ENCODE measurements around the gene PPP4C. TPM values are rescaled to one million over a fixed set of nuclear protein-coding genes. Genes with fewer than 3 reads are reported as not detected.
"Not testable (repeated sequence)": the region's sequence is repeated elsewhere in the genome, so short reads cannot be mapped to it uniquely, and the experiment has no call there.

The PPP4C gene
- total RNA-seq, 1 donor from 2014 or later: 53.1 TPM

DNA sequence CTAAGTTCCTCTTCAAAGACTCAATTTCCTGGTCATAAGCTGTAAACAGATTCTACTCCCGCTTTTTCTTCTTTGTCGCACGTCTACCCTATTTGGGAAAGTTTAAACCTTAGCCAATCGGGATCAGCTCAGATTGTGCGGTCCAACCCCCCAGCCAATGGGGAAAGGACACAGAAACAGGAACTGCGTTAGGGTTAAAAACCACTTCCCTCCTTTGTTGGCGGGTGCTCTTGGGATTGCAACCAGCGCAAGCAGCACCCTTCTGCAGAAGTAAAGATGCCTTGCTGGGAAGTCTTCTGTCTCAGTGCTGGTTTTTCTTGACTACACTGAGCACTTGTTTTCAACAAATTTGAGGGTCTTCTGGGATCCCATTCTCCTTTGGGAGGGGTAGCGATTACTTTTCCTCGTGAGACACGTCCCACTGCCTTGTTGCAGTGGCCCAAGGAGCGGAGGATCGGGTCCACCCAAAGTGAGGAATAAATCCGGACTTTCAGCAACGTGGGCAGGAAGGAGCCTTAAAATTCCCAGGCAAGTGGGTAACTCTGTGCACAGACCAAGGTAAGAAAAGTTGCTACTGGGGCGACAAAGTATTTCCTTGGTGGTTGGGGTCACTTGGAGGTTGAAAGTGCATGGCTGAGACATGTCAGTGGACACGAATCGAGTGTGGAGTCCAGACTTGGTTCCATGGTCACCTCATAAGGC is 21.2 kb downstream of the PPP4C start:
- no peak for DNase-seq

DNA sequence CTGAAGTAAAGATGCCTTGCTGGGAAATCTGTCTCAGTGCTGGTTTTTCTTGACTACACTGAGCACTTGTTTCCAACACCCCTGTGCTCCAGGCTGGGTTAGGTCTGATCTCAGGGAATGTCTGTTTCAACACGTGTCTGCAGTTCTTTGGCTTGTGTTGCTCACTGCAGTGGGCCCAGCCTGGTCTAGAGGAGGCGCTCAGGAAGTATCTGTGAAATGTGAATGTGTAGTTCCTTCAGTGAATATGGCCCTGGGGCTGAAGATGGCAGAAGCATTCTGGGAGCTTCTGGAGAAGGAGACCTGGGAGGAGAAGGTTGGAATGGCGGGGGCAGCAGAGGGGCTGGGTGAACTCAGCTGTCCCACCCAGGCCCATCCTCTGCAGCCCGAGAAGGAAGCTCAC is 28.3 kb downstream of the PPP4C start:
- no peak for DNase-seq

DNA sequence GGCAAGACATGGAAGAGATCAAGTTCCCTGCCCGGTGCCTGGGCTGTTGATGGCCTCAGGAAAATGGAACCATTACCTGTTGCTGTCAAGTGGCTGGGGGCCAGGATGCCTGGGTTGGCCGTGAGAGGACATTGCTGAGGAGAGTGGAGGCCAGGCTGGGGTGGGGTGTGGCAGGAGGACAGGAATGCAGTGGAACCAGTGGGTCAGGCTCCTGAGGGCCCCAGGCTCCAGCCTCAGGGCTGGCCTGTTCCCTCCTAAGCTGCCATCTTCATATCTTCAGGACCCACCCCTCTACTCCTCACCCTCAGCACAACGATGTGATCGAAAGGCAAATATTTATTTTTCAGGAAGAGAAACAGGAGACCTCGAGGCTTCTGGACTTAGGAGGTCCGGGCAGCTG is 28.7 kb downstream of the PPP4C start:
- DNase-seq: no peak

DNA sequence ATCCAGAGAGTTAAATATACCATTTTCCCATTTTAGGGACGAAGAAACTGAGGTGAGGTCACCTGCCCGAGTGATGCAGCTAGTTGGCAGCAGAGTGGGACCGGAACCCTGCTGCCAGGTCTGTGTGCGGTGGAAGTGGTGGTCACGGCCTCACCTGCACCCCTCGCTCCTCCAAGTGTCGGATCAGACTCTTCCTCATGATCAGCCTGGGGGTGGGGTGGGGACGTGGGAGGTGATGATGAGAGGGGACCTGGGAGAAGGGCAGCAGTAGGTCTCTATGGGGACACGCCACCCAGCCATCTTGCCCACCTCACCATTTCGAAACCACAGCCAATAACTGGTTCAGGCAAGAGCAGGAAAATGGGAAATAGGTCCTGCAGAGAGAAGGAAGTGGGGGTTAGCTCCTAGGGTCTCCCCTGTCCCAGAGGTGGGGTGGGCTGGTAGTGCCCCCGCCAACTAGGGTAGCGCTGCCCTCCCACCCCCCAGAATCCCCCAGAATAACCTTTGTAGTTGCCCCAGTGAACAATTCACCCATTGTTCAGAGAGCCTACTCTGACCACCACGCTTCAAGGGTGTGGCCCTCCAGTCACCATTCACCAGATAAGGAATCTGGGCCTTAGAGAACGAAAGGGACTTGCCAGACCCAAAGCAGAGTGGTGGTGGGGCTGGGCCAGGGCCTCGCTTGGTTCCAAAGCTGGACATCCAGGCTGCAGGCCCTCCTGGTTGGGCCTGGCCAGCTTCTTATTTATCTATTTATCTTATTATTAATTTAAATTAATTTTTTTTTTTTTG is 32.5 kb downstream of the PPP4C start:
- no peak for DNase-seq

DNA sequence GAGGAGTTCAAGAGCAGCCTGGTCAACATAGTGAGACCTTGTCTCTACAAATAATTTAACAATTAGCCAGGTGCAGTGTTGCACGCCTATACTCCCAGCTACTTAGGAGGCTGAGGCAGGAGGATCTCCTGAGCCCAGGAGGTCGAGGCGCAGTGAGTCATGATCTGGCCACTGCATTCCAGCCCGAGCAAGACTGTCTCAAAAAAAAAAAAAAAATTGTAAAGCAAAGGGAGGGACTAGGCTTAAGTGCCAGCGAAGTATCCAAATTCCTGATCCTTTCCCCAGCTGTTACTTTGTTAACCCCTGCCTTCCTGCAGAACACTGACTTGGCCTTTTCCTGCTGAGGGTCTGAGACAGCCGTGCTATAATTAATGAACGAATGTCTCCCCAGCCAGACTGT is 34.9 kb downstream of the PPP4C start:
- no peak for DNase-seq

DNA sequence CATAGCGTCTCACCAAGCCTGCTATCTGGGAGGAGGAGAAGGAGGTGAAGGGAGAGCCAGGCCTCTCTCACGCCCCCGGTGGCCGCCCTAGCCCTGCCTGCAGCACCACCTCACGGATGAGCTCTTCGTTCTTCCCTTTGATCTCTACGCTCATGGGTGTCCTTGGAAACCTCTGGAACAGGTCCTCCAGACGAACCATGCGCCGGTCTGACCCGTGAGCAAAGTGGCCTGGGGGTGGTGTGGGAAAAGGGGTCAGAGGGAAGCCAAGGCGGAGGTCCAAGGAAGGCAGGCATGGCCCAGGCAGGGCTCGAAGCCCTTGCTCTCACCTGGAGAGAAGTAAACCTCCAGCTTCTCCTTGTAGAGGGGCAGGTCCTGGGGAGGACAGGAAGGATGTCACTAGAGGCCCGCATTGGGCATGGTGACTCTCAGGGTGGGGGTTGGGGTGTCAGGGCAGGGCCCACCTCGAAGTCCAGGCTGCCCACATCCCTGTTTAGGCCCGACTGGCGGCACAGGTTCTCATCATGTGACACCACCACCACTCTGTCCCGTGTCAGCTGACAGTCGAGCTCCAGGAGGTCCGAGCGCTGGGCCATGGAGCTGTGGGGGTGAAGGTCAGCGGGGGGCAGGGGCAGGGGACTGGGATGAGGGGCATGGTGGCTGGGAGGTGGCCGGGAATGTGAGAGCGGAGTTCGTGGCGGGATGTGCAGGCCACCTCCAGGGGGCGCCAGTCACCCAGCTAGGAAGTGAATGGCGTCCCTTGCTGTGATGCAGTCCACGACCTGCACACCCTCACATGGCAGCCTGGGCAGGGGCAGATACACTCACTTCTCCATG is 36.6 kb downstream of the PPP4C start:
- no peak for DNase-seq

DNA sequence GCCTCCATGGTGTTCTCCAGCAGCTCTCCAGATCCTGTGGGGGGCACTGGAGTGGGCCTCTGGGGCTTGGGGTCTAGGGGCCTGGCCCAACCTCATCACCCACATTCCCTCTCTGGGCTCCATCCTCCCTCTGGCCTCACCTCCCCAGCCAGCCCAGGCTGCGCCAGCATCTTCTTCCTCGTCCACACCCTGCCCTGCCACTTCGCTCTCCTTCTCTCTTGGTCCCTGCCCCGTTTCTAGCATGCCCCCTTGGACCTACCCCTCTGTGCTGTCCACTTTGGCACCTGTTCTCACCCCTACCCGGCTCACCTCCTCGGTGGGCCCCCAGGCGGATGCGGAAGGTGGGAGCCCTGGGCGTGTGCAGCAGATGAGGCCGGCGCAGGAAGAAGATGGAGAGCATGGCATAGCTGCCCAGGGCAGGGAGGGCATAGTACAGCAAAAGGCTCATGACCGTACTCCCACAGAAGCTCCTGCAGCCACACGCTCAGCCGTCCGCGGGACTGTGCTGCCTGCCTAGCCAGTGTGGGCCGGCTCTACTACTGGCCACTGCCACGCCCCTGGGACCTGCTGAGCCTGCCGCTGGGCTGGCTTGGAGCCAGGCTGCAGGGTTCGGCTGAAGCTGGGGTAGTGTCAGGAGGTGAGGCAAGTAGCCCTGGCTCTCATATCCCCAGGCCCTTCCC is 37.4 kb downstream of the PPP4C start, which contains the start of gene GDPD3:
Gene GDPD3, minus strand, starts transcription at position 507 of the 680 bp plus-strand sequence. Its CDS starts 59 bp downstream, at position 448.
- DNase-seq: no peak

DNA sequence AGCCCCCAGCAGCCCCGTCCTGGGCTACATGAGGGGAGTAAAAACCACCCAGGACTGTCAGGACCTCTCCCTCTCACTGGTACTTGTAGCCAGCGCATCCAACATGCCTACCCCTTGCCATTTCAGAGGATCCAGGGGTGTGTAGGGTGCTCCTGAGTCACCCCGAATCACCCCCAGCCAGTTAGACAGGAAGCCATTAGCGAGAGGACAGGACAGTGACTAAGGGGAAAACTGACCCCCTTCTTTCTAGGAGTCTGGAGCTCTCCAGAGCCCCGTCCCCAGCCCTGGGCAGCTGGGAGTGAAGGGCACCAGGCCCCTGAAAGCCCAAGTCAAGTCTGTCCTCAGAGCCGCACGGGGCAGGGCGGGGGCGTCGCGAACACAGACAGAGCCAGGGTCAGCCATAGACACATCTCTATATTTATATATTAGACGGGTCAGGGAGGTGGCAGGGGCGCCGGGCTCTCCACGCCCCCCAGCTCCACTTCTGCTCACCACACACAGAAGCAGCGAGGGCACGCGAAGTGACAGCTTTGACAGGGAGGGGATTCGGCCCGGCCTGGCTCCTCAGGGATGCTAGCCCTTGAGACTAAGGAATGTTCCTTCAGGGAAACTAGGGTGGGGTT is 38.0 kb downstream of the PPP4C start:
- DNase-seq: no peak

DNA sequence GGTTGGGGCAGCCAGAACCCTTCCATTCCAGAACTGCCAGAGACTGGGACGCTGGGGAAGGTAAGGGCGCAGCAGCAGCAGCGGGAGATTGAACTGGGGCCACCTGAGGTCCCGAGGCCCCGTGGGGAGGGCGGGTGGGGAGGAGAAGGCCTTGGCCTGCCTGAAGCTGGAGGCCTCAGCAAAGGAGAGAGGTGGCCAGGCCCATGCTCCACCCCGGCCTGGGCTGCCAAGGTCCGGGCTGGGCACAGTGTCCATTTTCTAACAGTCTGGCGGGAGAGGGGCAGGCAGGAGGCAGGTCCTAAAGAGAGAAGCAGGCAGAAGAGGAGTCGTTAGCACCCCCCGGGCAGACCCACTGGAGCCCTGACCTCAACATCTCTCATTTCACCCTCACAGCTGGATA is 38.6 kb downstream of the PPP4C start:
- no peak for DNase-seq

DNA sequence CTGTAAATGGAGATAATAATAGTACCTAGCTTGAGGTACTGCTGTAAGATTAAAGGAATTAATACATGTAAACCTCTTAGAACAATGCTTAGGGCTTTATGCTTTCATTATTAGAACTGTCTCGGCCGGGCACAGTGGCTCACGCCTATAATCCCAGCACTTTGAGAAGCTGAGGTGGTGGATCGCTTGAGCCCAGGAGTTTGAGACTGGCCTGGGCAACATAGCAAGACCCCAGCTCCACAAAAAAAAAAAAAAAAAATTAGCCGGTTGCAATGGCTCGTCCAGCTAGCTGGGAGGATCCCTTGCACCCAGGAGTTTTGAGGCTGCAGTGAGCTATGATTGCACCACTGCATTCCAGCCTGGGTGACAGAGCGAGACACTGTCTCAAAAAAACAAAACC is 39.0 kb downstream of the PPP4C start:
- not testable (repeated sequence) for DNase-seq

DNA sequence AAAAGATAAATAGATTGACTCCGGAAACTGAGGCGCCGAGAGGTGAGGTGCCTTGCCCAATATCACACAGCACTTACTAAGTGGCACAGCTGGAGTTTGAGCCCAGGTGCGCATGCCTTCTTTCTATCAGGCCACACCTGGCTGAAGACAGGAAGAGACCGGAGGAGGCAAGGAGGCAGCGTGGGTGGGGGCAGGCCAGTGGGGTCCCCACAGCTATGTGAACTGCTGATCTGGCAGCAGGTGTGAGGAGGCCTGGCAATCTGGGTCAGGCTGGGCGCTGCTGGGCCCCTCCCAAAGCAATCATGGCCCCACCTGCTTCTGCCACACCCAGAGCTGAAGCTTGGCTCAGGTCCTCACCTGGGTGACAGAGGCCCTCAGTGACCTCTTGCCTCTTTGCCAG is 39.4 kb downstream of the PPP4C start:
- no peak for DNase-seq

DNA sequence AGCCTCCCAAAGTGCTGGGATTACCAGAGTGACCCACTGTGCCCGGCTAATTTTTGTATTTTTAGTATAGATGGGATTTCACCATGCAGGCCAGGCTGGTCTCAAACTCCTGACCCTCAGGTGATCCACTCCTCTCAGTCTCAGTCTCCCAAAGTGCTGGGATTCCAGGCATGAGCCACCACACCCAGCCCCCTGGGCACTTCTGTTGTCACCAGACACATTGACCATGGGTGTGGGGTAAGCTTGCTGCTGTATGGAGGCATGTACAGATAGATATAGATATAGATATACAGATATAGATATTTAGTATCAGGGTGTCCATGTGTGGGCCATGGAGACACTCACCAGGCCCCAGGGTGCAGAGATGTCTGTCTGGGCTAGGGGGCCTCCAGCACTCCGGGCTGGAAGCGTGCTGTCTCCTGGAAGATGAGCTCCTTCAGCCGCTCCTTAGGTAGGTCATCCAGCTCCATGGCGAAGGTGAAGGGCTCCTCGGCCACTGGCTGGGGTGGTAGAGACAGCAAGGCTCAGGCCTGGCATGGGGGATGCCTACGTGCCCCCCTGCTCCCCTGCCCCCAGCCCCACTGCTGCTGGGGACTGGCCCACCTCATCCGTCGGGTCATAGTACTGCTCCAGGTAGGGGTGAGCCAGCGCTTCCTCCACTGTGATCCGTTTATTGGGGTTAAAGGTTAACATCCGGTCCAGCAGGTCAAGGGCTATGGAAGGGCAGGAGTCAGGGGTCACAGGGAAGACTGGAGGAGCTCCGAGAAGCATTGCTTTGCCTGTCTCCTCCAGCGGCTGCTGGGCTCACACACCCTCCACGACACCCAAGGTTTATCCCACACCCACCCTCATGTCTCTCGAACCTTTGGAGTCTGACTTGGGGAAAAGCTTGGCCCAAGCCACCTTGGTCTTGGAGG is 40.8 kb downstream of the PPP4C start:
- no peak for DNase-seq

DNA sequence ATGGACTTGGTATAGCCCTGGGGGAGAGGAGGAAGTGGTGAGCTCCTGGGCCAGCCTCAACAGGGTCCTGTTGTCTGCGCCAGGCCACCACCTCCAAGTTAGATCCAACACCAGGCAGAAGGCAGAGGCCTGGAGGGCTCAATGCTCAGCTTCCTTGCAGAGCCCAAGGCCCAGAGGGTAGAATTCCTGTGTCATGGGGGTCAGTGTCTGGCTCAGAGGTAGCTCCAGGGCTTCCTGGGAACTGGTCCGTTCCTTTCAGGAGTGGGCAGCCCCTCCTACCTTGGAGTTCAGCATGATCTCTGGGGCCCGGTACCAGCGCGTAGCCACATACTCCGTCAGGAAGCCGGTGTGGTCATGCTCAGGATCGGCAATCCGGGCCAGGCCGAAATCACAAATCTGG is 42.0 kb downstream of the PPP4C start:
- no peak for DNase-seq

DNA sequence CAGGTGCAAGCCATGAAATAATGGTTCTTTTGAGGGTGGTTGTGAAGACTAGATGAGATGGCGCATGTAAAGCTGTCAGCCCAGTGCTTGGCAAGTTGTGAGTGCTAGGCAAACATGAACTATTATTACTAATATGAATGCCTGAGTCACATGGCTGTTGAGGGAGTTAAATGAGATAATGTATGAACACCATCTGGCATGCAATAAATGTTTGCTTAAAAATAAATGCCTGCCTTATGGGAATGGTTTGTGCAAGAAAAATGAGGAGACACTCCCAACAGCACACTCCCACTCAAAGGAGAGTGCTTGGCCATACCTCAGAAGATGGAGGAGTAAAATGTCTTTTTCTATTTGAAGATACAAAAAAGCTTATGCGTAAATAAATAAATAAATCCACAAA is 43.6 kb downstream of the PPP4C start:
- no peak for DNase-seq

DNA sequence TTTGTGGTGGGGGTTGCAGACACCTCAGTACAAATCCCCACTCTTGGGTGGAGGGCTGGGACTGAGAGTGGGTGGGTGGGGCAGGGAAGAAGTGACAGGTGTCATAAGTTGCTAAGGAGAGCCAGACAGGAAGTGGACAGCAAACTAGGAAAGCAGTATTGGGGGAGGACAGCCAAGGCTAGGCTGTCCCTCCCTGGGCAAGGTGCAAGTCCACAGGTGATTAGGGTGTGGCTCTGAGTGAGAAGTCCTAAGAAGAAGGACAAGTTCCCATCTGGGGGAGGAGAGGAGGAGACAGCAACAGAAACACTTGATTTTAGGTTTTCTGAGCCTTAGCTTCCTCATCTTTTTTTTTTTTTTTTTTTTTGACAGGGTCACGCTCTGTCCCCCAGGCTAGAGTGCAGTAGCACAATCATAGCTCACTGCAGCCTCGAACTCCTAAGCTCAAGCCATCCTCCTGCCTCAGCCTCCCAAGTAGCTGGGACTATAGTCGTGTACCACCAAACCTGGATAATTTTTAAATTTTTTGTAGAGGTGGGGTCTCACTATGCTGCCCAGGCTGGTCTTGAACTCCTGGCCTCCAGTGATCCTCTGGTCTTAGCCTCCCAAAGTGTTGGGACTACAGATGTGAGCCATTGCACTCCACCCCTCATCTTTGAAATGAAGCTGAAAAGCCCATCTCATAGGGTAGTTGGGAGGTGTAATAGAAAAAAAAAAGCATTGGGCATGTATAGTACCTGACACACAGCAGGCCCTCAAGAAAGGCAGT is 44.7 kb downstream of the PPP4C start:
- no peak for DNase-seq

DNA sequence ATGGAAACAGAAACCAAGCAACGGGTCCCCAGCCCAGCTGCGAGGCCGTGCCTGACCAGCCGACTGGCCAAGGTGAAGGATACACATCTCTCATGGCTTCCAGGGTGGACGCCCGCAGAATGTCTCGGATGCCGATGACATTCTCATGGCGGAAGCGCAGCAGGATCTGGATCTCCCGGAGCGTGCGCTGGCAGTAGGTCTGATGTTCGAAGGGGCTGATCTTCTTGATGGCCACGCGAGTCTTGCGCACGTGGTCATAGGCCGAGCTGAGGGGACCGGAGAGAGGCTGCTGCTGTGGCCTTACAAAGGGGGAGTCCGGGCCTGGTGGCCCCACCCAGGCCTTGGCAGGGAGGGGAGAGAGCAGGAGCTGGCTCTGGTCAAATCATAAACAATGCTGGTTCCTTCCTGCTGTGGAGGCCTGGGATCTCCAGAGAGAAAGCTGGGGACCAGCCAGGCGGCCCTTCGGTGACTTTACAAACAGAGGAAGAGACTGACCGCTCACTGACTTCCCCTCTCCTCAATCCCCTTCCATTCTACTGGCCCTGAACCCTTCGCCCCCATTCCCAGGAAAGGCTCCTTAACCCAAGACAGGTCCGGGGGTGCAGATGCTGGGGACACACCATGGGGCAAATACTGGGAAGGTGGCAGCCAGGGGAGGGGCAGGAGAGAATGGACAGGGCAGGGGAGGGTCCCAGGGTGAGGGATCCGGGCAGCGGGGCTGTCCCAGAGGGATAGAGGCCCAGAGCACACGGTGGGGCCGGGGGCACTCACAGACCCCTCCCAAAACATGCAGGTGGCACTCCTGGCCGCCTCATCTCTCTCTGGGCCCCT is 46.2 kb downstream of the PPP4C start:
- DNase-seq: peak; percentile 22

DNA sequence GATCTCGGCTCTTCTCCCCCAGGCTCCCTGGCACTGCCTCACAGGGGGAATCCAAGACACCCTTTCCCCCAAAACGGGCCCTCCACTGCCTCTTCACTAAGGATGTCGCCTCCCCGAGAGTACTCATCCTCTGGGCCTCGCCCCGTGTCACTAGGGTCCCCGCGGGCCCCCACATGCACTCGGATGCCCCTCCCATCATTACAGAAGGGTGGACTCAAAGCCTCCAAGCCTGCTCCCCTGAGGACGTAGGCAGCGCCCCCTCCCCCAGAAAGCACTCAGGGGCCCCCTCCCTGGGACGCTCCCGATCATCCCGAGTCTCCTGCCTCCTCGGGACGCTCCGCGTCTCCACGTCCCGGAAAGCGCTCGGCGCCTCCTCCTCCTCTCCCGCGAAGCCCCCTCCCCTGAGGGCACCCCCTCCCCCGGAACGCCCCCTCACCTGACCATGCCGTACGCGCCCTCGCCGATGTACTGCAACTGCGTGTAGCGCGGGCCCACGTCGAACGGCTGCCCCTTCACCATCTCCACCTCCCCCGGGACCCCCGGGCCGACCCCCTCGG is 46.9 kb downstream of the PPP4C start:
- no peak for DNase-seq

DNA sequence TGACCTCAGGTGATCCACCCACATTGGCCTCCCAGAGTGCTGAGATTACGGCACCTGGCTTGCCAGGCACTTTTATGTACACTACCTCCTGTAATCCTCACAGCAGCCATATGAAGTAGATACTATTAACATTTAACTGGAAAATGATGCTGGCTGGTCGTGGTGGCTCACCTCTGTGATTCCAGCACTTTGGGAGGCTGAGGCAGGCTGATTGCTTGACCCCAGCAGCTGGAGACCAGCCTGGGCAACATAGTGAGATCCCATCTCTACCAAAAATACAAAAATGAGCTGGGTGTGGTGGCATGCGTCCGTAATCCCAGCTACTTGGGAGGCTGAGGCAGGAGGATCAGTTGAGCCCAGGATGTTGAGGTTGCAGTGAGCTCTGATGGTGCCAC is 49.2 kb downstream of the PPP4C start:
- no peak for DNase-seq

DNA sequence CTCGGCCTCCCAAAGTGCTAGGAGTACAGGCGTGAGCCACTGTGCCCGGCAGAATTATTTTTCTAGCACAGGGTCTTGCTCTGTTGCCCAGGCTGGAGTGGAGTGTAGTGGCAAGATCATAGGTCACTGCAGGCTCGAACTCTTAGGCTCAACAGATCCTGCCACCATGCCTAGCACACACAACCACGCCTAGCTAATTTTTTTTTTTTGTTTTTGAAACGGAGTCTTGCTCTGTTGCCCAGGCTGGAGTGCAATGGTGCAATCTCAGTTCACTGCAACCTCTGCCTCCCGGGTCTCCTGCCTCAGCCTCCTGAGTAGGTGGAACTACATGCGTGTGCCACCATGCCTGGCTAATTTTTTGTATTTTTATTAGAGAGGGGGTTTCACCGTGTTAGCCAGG is 49.9 kb downstream of the PPP4C start:
- not testable (repeated sequence) for DNase-seq

Measured in skin of body (tissue), 2 donors.